Measurements from ENCODE around the gene GRIA4.

The GRIA4 gene

DNA sequence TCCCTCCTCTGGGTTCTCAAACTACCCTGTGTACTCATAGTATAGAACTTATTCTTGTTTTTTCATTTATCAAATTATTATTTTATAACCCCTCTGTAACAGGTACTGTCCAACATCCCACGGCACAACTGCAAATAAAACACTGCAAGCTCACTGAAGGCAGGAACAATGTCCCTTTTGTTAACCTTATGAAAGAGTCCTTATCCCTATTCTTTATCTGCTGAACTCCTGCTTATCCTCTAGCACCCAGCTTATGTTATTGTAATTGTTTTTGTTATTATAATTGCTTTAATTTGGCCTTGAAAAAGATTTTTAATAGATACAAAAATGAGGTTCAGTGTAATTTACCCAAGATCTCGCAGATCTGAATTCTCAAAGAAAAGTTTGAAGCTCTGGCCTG, 281.8 kb downstream of the GRIA4 start:
- no peak for TF ChIP-seq POLR2A (IDR thresholded peaks at IDR 0.05; ENCODE audit: low read depth, low read length)
- DNase-seq (ENCODE audit: insufficient read length, low spot score) (no peak), FAIRE-seq (no peak)

DNA sequence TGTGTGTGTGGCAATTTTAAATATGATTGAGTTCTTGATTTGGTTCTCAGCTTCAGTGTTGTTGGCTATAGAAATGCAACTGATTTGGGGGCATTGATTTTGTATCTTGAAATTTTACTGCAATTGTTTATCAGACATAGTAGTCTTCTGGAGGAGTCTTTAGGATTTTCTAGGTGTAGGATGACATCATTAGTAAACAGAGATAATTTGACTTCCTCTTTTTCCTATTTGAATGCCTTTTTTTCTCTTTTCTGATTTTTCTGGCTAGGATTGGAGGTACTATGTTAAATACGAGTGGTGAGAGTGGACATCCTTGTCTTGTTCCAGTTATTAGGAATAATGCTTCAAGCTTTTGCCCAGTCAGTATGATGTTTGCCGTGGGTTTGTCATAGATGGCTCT, 287.3 kb downstream of the GRIA4 start:
- FAIRE-seq, result no peak
- no peak for TF ChIP-seq POLR2A (IDR thresholded peaks at IDR 0.05; ENCODE audit: low read depth, low read length)
- no peak for DNase-seq (ENCODE audit: insufficient read length, low spot score)

DNA sequence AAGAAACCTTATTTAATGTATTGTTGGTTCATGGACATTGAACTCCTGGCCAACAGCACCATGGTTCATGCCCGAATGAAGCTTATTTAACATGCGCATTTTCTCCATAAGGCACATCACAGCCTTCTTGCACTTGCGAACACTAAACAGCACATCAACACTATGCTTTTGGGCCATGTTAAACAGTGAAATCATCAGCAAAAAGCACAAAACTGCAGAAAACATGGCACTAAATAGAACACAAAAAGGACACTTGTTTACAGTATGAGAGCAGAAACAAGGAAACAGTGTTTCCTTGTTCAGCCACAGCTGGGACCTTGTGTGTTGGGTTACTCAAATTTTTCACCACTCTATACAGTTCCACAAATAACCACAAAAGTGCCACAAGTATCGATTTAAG, 289.9 kb downstream of the GRIA4 start:
- DNase-seq (ENCODE audit: insufficient read length, low spot score), result no peak
- no peak for FAIRE-seq
- TF ChIP-seq POLR2A (IDR thresholded peaks at IDR 0.05; ENCODE audit: low read depth, low read length), result no peak

DNA sequence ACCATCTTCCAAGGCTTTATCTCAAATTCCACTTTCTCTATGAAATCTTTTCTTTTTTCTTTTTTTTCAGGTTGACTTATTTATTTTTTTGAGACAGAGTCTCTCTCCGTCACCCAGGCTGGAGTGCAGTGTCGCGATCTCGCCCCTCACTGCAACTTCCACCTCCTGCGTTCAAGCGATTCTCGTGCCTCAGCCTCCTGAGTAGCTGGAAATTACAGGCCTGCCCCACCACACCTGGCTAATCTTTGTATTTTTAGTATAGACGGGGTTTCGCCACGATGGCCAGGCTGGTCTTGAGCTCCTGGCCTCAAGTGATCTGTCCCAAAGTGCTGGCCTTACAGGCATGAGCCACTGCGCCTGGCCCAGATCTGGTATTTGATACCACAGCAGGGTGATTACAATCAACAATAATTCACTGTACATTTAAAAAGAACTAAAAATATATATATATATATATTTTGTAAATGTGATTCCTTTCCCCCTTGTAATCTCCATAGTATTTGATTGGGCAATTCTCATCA, 290.7 kb downstream of the GRIA4 start:
- DNase-seq (ENCODE audit: insufficient read length, low spot score) (no peak), FAIRE-seq (no peak)
- no peak for TF ChIP-seq POLR2A (IDR thresholded peaks at IDR 0.05; ENCODE audit: low read depth, low read length)

DNA sequence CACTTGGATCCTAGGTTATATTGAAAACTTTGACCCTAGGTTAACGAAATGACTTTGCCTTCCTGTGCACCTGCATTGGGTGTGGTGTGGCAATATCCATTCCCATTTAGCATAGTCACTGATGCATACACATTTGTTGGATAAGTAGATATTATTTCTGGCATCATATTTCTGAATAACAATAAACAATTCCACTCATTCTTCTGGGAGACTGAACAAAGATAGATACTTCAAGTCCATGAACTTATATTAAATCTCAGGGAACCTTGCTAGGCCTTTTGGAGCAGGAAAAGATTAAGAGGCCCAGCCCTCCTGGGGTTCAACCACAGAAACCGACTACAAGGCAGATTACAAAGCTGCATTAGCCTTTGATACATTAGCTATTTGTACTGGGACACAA, 293.2 kb downstream of the GRIA4 start:
- FAIRE-seq, result no peak
- TF ChIP-seq POLR2A (IDR thresholded peaks at IDR 0.05; ENCODE audit: low read depth, low read length), result no peak
- no peak for DNase-seq (ENCODE audit: insufficient read length, low spot score)

DNA sequence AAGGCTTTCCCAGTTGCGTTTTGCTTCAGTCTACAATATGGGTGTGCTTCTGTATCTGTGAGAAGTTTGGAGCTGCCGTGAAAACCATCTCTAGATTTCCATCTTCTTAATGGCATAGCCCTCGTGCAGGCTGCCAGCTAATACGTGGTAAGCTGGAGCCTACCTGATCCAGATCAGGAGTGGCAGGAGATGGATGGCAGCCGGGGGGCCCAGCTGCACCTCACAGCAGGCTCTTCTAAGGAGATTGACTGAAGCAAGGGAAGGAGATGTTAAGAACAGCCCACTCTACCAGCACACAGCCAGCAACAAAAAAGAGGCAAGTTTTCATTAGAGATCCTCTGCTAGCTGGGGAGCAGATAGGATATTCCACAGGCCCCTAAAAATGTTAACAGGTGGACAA, 296.6 kb downstream of the GRIA4 start:
- no peak for TF ChIP-seq POLR2A (IDR thresholded peaks at IDR 0.05; ENCODE audit: low read depth, low read length)
- DNase-seq (ENCODE audit: insufficient read length, low spot score), result no peak
- no peak for FAIRE-seq

DNA sequence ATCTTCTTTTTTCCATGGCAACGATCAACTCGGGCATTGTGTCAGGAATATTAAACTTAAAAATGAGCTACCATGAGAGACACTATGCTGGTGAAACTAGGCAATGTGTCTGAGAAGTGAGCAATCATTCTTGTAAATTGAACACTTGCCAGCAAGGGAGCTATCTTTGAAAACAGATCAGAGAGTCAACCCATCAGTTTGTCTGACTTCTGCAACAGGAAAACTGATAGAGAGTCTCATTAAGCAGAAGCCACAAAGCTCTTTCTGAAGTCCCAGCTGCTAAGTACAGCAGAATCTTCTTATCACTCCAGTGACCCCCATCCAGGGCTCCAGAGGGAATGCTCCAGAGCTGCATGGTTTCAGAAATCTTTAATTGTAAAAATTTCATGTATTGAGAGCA, 297.4 kb downstream of the GRIA4 start:
- FAIRE-seq (no peak), DNase-seq (ENCODE audit: insufficient read length, low spot score) (no peak)
- TF ChIP-seq POLR2A (IDR thresholded peaks at IDR 0.05; ENCODE audit: low read depth, low read length), result no peak

DNA sequence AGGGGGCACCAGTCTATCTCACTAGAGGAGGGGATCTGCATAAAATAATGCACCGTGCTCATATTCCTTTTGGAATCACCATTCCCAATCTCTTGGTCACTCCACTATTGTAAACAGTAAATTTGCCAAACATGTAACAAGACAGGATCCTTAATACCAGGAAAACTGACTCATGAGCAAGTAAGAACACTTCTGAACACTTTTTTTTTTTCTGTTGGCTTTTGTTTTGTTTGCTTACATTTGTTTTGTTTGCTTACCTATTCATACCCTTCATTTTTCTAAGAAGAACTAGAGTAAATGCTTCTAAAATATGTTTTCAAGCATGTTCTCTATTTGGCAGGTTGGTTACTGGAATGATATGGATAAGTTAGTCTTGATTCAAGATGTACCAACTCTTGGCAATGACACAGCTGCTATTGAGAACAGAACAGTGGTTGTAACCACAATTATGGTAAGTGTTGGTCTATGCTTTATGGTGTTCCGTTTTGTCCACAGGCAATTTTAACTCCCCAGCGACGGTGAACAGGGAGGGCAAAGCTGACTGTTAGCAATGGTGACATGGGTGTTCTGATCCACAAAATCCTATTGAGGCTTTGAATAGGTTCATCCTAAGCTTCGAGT, 300.3 kb downstream of the GRIA4 start:
- FAIRE-seq (no peak), DNase-seq (ENCODE audit: insufficient read length, low spot score) (no peak)
- TF ChIP-seq POLR2A (IDR thresholded peaks at IDR 0.05; ENCODE audit: low read depth, low read length), result no peak

DNA sequence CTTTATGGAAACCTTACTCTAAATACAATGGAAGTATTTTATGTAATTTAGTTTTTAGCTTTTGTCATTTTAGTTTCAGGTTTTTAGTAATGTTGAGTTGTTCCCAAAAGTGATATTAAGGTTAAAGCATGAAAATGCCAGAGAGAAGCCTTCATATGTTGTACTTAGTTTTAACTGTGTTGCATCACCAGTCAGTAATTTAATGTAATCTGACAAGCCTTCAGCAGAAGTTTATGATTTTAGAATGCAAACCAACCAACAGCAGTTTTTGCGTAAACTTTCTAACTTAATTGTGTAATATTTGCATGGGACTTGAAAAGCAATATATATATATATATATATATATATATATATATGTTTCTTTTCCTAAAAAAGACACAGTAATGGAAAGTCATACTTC, 301.6 kb downstream of the GRIA4 start:
- no peak for FAIRE-seq
- no peak for TF ChIP-seq POLR2A (IDR thresholded peaks at IDR 0.05; ENCODE audit: low read depth, low read length)
- no peak for DNase-seq (ENCODE audit: insufficient read length, low spot score)

DNA sequence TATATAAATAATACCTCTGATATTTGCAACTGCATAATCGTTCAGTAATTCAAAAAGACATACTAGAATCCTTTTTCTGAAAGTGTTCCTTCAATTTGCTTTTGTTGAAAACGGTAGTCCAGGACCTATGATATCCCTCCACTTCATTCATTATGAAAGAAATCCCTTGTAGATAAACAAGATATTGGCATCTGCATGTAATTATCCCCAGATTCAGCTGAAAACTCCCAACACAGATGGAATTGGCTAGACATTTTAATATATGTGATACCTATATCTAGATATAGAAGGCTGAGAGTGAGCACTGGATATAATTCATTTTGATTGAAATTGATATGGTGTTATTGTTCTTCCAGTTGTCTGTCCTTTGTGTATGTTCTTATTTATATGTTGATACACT, 302.8 kb downstream of the GRIA4 start:
- DNase-seq (ENCODE audit: insufficient read length, low spot score) (no peak), FAIRE-seq (no peak)
- no peak for TF ChIP-seq POLR2A (IDR thresholded peaks at IDR 0.05; ENCODE audit: low read depth, low read length)

DNA sequence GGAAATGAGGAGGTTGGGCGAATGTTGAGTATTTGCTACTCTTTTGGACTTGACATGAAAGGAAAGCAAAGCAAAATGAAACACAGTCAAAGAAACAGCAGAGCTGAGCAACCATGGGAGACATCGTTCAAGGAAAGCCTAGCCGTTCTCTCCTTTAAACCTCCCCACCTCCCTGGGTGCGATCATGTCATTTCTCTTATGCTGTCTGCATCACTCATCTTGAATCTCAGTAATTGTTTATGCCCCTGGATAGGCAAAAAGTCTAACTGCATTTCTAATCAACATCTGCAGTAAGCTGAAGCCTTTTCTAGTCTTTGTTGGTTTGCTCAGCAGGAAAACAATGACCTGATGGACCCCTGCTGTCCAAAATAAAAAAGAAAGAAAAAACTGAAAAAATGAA, 305.1 kb downstream of the GRIA4 start:
- no peak for FAIRE-seq
- DNase-seq (ENCODE audit: insufficient read length, low spot score), result no peak

DNA sequence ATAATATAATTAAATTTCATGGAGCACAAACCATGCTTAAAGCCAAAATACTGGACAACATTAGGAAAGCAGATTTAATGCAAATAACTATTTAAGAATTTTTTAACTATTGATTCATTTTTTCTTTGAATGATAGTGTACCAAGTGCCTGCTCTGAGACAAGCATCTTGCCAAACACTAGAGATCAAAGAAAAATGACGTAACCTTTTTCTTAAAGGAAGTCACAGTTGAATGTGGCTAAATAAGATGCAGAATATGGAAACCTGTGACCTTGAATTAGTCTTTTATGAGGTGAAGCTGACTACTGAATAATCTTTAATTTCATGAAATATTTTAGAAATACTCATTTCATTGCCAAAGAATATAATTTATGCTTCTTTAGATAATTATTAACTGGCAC, 308.2 kb downstream of the GRIA4 start:
- DNase-seq (ENCODE audit: insufficient read length, low spot score), result no peak
- no peak for TF ChIP-seq POLR2A (IDR thresholded peaks at IDR 0.05; ENCODE audit: low read depth, low read length)
- no peak for FAIRE-seq

More for the DNA sequence above, 305.1 kb downstream of the GRIA4 start:
- TF ChIP-seq POLR2A (IDR thresholded peaks at IDR 0.05; ENCODE audit: low read depth, low read length), result no peak

DNA sequence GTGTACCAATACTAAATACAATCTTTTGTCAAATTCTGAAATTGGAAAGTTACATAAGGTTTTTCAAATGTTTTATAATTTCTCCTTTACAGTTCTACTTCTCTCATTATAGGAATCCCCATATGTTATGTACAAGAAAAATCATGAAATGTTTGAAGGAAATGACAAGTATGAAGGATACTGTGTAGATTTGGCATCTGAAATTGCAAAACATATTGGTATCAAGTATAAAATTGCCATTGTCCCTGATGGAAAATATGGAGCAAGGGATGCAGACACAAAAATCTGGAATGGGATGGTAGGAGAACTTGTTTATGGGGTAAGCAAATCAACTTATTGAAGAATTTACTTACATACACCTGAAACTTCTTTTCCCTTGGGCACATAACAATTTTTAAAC, 308.7 kb downstream of the GRIA4 start:
- TF ChIP-seq POLR2A (IDR thresholded peaks at IDR 0.05; ENCODE audit: low read depth, low read length), result no peak
- no peak for FAIRE-seq
- no peak for DNase-seq (ENCODE audit: insufficient read length, low spot score)

DNA sequence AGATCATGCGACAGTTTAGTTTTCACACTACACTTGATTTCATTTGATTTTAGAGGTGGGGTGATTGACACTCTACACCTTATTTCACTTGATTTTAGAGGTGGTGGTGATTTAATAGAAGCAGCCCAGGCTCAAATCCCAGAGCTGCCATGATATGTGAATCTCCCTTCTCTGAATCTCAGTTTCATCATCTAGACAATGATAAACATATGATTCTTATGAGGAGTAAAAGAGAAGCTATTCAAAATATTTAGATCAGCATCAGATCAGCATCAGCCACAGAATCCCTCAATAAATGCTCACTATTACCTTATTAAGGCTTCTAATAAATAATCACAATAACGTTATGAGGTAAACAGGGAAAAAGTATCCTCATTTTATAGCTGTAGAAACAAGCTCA, 313.4 kb downstream of the GRIA4 start:
- FAIRE-seq (no peak), DNase-seq (ENCODE audit: insufficient read length, low spot score) (no peak)
- no peak for TF ChIP-seq POLR2A (IDR thresholded peaks at IDR 0.05; ENCODE audit: low read depth, low read length)

DNA sequence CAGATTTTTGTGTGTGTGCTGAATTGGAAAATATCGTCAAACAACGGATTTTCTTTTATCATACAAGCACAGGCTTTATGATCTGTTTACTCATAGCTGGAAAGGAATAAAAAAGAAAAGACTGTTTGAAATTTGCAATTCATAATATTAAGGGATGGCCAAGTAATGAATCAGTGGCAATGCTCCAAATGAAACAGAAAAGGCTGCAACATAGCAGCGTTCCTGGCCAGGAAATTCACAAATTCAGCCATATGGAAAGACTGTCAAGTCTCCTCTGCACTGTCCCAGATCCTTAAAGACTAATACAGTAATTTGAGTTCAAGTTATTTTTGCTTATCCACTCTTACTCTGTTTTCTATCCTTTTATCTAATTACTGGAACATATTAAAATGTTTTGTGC, 313.9 kb downstream of the GRIA4 start:
- TF ChIP-seq POLR2A (IDR thresholded peaks at IDR 0.05; ENCODE audit: low read depth, low read length), result no peak
- DNase-seq (ENCODE audit: insufficient read length, low spot score) (no peak), FAIRE-seq (no peak)
